Fibroblast of skin of left biceps (primary cell): ENCODE data around the gene SNAI3.

Experiments
- DNase-seq, 2 experiments: peaks; one replicate each; pipeline ENCODE4 v3.0.0-alpha.2; 2013; ENCODE audit warnings: low read depth in 2 of 2

The SNAI3 gene

DNA sequence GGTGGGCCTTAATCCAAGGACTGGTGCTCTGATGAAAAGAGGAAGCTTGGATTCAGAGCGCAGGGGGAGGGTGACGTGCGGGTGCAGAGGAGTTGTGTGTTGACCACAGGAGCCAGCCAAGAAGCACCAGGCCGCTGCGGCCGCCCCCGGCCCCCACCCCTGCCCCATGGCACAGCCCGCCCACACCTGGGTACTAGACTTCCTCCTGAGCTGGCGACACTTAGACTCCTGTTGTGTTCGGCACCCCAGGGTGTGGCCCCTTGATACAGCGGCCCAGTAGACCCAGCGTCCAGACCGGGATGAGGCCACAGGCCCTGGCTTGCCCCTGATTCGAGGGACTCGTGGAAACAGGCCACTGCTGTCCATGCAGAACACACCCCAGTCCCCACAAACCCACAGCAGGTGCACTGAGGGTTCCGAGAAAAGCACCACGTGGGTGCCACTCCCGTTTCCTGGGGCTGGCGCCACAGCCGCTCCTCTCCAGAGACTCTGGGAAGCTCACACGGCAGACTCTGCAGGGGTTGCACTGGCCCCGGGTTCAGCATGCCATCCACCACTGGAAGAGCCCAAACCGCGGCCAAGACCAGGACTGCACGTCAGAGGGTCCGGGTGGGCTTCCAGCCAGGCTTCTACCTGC, 5.7 kb upstream of the SNAI3 start:
- no peak for DNase-seq

DNA sequence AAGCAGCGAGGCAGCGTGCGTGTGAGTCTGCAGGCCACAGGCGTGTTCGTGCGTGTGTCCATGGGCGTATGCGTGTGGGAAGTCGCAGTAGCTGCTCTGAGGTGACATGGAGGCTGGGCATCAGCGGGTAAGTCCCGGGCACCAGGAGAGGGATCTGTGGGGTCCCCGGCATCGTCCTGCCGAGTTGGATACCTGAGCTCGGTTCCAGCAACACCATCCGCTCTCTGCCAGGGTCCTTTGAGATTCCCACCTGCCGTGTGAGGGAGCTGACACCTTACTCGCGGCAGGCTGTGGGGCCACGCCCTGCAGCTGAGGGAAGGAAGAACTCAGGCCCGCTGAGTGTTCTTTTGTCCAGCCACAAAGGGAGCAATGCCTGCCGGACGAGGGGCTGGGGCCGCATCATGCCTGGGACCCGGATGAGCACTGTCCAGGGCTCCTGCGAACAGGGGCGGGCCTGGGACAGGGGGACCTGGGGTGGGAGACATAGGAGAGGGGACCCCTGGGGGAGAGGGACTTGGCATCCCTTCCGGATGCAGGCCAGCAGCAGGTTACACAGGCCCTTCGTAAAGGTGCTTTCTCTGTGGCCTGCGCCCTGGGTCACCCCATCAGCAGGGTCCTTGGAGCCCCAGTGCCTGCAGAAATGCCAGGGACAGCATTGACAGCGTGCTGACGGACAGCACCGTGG, 5.0 kb upstream of the SNAI3 start:
- DNase-seq: no peak

GRCh38 chr16:88690341-88691128, 4.2 kb upstream of the SNAI3 start:
- DNase-seq: no peak

- DNase-seq: no peak
Observed at GRCh38 chr16:88688013-88688778, 1.9 kb upstream of the SNAI3 start.

GRCh38 chr16:88687676-88688012, 1.3 kb upstream of the SNAI3 start:
- no peak for DNase-seq

- no peak for DNase-seq
Observed at GRCh38 chr16:88687254-88687576, 908 bp upstream of the SNAI3 start.

DNA sequence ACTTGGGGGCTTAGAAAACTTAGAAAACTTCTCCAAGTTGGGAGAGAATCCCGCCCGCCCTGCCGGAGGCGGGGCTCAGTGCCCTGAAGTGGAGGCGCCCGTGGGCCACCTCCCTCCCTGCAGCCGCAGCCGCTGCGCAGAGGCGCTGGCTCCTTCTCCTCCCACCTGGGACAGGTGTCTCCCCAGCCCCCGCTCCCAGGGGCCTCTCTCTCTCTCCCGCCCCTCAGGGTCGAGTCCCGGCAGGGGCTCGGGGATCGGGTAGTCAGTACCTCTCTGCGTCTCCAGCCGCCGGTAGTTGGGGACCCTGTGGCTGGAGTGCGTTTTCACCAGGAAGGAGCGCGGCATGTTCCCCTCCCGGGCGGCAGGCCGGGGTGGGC, 257 bp downstream of the SNAI3 start:
- DNase-seq: no peak

DNA sequence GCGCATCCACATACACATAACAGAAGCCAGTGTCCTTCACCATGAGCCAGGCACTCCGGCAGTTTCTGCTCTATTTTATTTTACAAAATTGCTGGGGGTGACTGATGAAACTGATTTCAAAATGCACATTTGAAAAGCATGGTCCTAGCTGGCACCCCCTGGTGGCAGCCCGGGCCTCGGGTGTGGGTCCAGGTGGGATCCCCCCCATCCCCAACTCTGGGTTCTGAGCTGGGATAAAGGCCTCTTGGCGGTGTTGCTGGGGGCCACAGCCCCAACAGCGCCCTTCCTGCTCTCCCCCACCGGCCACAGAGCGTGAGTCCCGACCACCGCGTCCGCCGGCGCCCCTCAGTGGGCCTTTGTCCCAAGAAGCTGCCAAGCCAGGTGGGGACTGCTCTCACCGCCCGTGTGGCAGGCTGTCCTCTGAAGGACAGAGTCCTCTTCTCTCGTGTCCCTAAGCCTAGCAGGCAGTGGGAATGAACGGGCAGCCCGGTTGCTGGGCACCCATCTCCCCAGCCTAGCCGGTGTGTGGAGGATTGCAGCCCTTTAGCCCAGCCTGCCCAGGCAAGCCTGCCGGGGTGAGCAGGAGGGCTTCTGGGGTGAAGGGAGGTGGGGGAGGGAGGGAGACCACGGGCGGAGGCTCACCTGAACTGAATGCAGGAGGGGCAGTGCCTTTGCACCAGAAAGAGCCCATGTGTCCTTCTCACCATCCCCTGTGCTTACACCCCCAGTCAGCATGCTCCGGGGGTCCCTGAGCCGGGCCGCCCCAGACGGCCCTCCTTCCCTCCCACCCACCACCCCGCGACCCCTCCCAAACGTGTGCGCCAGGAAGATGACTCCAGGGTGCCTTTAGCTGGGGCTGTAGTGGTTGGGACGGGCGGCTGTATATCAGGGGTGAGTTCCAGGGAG, 898 bp downstream of the SNAI3 start:
- DNase-seq: no peak

DNA sequence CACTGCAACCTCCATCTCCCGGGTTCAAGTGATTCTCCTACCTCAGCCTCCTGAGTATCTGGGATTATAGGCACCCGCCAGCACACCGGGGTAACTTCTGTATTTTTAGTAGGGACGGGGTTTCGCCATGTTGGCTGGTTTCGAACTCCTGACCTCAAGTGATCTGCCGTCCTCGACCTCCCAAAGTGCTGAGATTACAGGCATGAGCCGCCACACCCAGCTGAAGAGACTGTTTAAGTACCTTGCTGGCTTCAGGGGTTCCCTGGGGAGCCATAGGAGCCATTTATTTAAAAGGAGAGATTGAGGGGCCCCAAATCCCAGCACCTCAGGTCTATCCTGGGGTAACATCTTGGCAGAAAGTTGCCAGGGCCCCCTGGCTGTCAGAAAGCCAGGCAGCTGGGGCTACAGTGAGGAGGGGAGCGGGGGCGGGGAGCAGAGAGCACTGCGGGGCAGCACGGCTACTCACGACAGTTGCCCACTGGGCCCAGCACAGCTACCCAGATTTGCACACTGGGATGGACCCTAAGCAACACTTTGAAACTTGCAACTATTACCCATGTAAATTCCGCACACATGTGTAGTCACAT, 1.6 kb downstream of the SNAI3 start:
- DNase-seq: no peak

DNA sequence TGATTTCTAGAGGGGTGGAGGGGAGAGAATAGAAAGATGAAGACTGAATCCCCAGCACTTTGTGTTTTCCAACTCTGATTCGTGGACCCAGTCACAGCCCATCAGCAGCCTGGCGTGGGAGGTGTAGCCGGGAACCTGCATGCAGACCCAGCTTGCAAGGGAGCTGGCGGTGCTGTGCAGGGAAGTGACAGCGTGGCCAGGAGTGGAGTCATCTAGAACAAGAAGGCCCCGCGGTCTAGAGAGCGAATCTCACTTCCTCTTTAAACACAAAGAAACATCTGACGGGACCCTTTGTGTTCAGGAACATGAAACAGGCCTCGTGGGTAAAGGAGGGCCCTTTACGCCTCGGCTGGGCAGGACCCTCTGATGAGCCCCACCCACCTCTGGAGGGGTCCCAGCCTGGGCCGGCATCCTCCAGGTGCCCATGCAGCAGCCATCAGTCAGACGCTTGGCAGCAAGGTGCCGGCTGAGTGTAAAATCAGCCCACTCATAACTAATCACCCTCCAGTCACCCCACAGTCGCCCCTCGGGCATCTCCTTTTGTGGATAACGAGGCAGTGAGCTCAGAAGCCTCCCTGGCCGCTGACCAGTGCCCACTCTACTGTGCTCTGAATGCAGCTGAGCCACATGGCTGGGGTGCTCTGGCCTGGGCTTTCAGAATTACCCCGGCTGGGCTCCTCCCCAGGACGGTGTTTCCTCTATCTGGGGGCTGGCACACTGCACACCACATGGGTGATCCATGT, 4.4 kb downstream of the SNAI3 start:
- no peak for DNase-seq

DNA sequence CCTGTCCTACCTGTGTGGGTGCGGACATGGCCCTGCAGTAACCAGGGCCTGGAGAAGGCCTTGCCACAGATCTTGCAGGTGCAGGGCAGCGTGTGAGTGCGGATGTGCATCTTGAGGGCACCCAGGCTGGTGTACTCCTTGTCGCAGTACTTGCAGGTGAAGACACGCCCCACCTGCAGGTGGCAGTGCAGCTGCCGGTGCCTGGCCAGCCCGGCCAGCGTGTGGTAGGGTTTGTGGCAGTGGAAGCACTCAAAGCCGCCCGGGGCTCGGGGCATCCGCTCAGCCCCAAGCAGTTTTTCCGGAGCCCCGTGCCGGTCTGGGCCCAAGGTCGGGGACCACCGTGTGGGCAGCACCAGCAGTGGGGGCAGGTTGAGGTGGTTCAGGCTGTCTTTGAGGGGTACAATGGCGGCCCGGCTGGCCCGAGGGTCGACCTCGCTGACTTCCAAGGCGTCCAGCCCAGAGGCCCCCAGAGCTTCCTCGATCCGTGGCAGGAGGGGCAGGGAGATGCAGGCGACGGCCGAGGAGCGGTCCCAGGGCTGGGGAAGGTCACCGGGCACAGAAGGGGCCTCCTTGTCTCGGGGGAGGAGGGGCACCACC, 5.1 kb downstream of the SNAI3 start:
- no peak for DNase-seq

- DNase-seq: no peak
Observed at GRCh38 chr16:88680554-88681083, 5.7 kb downstream of the SNAI3 start.

DNA sequence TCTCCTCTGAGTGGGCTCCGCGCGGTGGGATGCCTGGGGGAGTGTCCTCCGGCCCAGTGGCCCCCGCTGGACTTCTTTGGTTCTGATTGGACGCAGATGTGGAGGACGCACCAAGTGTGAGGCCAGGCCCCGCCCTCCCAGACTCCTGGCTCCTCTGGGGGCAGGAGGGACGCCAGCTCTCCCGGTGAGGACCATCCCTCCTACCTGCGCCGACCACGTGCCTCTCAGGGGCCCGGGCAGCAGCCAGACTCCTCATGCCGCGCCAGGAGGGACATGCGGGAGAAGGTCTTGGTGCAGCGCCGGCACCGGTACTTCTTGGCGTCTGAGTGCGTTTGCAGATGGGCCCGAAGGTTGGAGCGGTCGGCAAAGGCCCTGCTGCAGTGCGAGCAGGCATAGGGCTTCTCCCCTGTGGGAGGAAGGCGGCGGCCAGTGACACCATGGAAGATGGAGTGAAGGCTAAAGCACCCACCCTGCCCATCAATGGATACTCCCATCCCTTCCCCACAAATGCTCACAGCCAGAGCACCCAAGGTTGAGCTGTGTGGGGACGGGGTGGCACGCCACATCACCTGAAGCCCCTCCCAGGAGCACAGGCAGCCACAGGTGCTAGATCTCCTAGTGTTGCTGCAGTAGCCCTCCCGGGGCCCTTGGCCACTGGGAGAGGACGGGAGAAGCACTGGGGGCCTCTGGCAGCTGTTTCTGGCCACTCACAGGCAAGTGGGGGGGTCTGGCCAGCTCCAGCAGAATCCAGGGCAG, 7.9 kb downstream of the SNAI3 start:
- no peak for DNase-seq

- DNase-seq: no peak
Observed at GRCh38 chr16:88677721-88678120, 8.6 kb downstream of the SNAI3 start.

- no peak for DNase-seq
Observed at GRCh38 chr16:88676502-88677242, 9.6 kb downstream of the SNAI3 start.

DNA sequence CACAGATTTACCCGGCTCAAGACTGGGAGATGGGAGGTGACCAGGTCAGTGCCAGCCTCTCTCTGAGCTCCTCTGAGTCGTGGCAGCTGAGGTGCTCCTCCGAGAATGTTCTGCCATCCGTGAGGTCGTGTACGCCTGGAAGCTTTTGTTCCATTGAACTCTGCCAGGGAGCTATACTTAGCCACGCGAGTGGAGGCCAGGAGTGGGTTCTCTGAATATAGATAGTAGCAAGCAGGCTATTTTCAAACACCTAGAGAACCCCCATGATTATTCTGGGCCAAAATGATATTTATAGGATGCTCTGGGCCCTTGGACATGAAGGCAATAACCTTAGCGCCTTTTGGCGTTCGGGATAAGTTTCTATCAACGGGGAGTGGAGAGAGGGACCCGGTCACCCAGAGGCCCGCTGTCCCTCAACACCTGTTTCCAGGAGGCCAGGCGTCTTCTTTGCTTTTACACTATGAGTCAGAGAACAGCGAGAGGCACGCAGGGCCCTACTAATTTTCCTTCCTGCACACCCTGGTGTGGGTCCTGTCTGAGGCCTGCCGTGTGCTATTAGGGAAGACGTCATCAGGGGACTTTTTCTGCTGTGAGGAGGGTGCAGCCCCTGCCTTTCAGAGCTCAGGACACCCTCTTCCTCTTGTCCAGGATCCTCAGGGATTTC, 12.5 kb downstream of the SNAI3 start:
- no peak for DNase-seq

GRCh38 chr16:88672776-88673175, 13.5 kb downstream of the SNAI3 start:
- DNase-seq: no peak

DNA sequence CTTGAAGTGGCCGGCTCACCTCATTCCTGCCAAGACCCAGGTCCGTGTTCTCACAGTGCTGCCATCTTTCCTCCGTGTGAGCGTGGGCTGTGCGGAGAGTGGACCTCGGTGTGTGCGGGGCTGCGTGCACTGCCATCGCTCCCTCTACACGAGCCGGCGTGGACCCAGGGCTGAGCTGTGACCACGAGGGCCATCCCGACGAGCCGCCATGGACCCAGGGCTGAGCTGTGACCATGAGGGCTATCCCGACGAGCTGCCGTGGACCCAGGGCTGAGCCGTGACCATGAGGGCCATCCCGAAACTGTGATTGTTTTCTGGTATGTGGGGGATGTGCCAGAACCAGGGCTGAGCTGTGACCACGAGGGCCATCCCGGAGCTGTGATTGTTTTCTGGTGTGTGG, 14.5 kb downstream of the SNAI3 start:
- DNase-seq: no peak
